IMR-90 (cell line): ENCODE results near the gene INPP4A.

Experiments used
- BHLHE40 ChIP-seq: fragments of 150-350 bp; IDR thresholded peaks from 2 replicates; pipeline ENCODE4 v1.6.1; 2016; ENCODE audit warnings: mild to moderate bottlenecking, low read depth, low read length
- CEBPB ChIP-seq: IDR thresholded peaks from 2 replicates; pipeline ENCODE4 v1.6.1; 2012; ENCODE audit warnings: low read depth, low read length, improper control_type of control experiment
- MAFK ChIP-seq: IDR thresholded peaks from 2 replicates; pipeline ENCODE4 v1.6.1; 2012; ENCODE audit warnings: low read depth, low read length, improper control_type of control experiment
- MXI1 ChIP-seq: IDR thresholded peaks from 2 replicates; pipeline ENCODE4 v1.6.1; 2012; ENCODE audit warnings: low read depth, mild to moderate bottlenecking, low read length, moderate library complexity, borderline replicate concordance
- POLR2A ChIP-seq: IDR thresholded peaks from 2 replicates; pipeline ENCODE4 v1.6.1; 2012; ENCODE audit warnings: mild to moderate bottlenecking, low read depth, low read length
- TF ChIP-seq, protein P1 (sequence below): conservative IDR thresholded peaks from 2 replicates; pipeline ENCODE4 v1.5.1; 2012; ENCODE audit warnings: mild to moderate bottlenecking, low read depth, low read length, improper control_type of control experiment
- TF ChIP-seq, protein P2 (sequence below): fragments of 150-350 bp; IDR thresholded peaks from 2 replicates; pipeline ENCODE4 v1.6.1; 2016; ENCODE audit warnings: low read depth, mild to moderate bottlenecking, low read length, moderate library complexity, borderline replicate concordance
- TF ChIP-seq, protein P3 (sequence below): fragments of 150-350 bp; IDR thresholded peaks from 2 replicates; pipeline ENCODE4 v1.6.1; 2017; ENCODE audit warnings: mild to moderate bottlenecking, antibody characterized with exemption, low read length, low read depth

DNA sequence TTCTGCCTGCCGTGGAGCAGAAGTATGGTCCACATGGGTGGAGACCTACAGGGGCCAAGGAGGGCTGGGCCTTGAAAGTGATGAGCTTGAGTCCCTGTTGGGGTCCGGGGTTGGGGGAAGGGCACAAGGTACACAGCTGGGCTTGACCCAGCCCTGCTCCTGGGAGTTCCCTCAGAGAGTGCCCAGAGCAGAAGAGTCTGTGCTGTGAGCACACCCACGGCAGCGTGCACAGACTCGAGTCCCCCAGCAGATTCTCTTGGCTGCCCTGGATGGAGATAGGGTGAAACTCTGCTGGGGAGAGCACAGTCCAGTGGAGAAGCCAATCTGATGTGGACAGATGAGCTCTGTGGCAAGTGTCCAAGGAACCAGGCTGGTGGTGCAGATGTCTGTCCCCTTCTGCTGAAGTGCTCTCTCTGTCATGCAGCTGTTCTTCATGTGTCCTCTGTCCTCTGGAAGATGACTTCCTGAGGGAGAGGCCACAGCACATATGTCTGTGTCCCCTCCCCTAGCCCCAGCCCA, 27.5 kb downstream of the INPP4A start:
- TF ChIP-seq, protein P1, sequence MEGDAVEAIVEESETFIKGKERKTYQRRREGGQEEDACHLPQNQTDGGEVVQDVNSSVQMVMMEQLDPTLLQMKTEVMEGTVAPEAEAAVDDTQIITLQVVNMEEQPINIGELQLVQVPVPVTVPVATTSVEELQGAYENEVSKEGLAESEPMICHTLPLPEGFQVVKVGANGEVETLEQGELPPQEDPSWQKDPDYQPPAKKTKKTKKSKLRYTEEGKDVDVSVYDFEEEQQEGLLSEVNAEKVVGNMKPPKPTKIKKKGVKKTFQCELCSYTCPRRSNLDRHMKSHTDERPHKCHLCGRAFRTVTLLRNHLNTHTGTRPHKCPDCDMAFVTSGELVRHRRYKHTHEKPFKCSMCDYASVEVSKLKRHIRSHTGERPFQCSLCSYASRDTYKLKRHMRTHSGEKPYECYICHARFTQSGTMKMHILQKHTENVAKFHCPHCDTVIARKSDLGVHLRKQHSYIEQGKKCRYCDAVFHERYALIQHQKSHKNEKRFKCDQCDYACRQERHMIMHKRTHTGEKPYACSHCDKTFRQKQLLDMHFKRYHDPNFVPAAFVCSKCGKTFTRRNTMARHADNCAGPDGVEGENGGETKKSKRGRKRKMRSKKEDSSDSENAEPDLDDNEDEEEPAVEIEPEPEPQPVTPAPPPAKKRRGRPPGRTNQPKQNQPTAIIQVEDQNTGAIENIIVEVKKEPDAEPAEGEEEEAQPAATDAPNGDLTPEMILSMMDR: no peak
- TF ChIP-seq MXI1 (no peak), BHLHE40 (no peak), MAFK (no peak), POLR2A (no peak), CEBPB (no peak)
- TF ChIP-seq, protein P2, sequence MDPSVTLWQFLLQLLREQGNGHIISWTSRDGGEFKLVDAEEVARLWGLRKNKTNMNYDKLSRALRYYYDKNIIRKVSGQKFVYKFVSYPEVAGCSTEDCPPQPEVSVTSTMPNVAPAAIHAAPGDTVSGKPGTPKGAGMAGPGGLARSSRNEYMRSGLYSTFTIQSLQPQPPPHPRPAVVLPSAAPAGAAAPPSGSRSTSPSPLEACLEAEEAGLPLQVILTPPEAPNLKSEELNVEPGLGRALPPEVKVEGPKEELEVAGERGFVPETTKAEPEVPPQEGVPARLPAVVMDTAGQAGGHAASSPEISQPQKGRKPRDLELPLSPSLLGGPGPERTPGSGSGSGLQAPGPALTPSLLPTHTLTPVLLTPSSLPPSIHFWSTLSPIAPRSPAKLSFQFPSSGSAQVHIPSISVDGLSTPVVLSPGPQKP: no peak
- TF ChIP-seq, protein P3, sequence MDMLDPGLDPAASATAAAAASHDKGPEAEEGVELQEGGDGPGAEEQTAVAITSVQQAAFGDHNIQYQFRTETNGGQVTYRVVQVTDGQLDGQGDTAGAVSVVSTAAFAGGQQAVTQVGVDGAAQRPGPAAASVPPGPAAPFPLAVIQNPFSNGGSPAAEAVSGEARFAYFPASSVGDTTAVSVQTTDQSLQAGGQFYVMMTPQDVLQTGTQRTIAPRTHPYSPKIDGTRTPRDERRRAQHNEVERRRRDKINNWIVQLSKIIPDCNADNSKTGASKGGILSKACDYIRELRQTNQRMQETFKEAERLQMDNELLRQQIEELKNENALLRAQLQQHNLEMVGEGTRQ: no peak
